ENCODE measurements around the gene MEX3D. TPM values are rescaled to one million over a fixed set of nuclear protein-coding genes. Genes with fewer than 3 reads are reported as not detected.

Gene MEX3D
- total RNA-seq = 55.4 and 66.9 TPM in 2 replicates

DNA sequence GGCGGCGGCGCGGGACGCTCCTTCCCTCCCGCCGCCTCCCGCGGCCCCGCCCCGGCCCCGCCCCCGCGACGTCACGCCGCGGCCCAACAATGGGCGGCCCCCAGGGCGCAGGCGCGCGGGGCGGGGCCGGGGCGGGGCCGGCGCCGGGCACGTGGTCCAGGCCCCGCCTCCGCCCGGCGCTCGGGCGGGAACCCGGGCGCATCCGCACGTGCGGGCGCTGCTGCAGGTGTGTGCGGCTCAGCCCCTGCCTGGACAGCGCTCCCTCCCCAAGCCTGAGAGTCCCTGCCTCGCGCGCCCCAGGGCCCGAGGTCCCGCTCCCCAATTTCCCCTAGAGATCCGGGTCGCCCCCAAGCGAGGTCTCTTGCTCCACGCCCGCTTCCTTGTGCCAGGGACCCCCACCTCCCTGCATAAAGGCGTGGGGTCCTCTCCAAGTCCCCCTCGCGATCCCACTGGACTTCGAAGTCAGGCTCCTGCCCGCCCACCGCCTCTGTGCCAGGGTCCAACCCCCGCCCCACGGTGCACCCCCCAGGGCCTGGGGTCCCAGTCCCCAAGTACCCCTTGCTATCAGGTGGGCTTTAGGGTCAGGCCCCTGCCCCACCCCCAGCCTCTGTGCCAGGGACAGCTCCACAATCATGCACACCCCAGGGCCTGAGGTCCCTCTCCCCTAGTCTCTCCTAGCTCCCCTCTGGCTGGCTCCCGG lies at the start of gene MEX3D:
Gene MEX3D, minus strand, starts transcription at position 6 of the 700 bp plus-strand sequence. CDS start 267 bp downstream, outside the sequence.

DNA sequence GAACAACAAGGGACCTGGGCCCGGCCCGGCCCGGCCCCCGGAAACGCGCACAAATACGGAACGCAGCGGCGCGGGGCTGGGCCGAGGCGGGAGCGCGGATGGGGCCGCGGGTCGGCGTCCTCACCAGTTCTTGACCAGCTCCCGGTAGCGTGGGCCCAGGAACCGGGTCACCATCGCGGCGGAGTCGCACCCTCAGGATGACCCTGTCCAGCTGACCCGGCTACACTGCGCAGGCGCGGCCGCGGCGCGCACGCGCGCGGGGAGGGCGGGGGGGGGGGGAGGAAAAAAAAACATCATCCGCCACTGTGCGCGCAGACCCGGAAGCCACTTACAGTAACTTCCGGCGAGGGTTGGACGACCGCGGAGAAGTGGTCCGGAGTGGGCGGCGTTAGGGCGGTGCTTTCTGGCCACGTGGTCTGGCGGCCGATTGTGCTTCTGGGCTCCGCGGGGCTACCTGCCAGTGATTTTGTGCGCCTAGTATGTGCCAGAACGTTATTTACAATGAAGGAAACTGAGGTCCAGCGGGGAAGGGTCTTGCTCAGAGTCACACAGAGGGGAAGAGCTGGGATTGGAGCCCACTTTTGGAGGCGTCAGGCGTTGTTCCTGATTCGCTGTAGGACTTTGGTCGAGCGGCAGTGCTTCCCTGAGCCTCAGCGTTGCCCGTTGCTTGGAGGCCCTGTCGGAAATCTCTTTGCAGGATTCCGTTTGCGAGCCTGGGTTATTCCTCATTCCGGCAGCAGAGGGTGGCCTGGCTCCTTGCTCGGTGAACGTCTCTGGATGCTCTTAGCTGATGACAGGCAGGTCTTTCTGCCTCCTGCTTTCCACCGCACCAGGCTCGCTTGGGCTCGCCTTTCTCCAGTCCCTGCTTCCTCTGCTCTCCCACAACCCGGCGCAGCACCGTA lies 37.4 kb upstream of the MEX3D start, which contains the start of gene UQCR11:
Gene UQCR11, minus strand, starts transcription at position 227 of the 902 bp plus-strand sequence. Its CDS starts 53 bp downstream, at position 174.

DNA sequence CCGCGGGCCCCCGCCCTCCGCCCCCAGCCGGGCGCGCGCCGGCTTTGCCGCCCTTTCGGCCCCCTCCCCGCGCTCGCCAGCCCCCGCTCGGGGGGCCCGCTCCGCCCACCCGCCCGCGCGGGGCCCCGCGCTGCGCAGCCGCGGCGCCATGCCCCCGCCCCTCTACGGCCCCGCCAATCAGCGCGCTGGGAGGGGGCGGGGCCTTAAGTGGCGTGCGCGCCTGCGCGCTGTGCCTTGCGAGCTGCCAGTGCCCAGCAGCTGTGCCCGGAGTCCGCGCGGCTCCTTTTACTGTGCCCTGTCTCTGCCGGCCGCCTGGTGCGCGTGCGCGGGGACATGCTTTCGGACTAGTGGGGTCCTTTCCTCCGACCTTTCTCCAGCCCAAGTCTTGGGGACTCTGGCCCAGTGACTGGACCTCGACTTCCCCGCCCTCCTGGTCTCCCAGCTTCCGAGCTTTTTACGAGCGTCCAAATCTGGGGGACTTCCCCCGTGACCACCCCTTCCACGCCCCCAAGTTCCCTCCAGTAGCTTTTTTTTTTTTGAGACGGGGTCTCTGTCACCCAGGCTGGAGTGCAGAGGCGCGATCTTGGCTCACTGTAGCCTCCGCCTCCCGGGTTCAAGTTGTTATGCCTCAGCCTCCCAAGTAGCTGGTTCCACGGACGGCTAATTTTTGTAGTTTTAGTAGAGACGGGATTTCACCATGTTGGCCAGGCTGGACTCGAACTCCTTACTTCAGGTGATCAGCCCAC lies 24.8 kb upstream of the MEX3D start, which contains the start of gene MBD3:
Gene MBD3, minus strand, starts transcription at position 111 of the 746 bp plus-strand sequence. CDS start 234 bp downstream, outside the sequence.

DNA sequence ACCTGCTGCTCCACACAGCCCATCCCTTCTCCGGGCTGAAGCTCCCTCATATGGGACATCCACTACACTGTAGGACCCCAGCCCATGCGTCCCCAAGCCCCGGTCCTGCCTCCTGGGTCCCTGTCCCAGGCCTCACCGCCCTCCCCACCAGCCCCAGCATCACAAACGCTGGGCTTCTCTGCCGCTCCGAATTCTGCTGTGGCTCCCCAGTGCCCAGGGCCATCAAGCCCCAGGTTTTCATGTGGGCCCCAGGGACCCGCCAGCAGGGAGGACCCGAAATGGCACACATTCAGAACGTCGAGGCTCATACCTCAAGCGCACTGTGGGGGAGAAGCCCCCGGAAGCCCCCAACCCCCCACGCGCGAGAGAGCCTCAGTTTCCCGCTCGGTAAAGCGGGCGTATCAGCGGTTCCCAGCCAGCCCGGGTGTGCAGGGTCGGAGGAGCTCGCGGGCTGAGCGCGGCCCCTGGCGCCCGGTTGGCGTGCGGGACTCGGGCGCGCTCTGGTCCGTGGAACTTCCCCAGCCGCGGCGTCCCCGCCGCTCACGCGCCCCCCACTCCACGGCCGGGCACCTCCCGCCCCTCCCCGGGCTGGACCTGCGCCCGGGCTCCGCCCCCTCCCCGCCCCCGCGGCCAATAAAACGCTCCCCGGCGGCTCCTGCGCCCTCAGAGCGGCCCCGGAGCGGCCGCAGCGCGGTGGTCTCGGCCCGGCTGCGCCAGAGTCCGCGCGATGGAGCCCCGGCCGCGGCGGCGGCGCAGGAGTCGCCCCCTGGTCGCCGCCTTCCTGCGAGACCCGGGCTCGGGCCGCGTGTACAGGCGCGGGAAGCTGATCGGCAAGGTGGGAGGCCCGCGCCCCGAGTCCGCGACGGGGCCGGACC lies 44.5 kb downstream of the MEX3D start, which contains the start of gene PLK5:
Gene PLK5, plus strand, starts transcription at position 666 of the 875 bp plus-strand sequence. CDS start 2,920 bp downstream, outside the sequence.

DNA sequence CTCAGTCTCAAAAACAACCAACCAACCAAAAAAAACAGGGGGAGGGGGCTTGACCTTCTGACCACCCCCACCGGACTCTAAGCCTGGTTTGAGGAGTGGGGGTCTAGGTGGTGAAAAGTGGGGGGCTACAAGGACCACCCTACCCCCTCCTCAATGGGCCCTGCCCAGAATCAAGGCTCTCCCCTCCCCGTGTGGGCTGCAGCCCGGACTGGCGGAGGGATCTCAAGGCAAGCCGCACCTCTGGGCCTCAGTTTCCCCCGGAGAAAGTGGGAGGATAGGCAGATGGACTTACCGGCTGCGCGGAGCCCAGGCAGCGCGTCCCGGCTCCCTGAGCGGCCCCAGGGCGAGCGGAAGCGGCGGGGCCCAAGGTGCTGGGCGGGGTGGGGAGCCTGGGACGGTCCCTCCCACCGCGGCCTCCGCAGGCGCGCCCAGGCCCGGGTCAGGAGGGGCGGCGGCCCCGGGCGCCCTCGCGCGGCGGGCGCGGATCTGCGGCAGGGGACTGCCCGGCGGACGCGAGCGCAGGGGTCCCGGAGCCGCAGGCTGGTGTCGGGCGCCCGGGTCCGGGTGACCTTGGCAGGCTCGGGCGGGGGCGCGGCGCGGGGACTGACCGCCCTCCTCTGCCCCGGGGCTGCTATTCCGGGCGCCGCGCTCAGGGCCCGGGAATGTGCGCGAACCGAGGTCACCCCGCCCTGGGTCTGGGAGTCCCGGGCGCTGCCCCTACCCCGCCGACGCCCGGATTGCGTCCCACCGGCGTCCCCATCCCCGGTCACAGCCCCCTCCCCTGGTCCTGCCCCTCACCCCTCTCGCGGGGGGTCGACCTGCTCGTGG lies 55.2 kb downstream of the MEX3D start, which contains the start of gene ADAMTSL5:
Gene ADAMTSL5, minus strand, starts transcription at position 349 of the 828 bp plus-strand sequence. CDS start 2,076 bp downstream, outside the sequence.

Other genes with a start within 250 kb of the MEX3D start
- 151 and 201 TPM in 2 replicates for gene NDUFS7, start 184.4 kb downstream of the MEX3D start, total RNA-seq
- gene GAMT, start 166.8 kb downstream of the MEX3D start, total RNA-seq = 28.4 and 31.1 TPM in 2 replicates
- gene DAZAP1, start 160.7 kb downstream of the MEX3D start, total RNA-seq = 62.3 and 89.2 TPM in 2 replicates
- 2,484 and 5,127 TPM in 2 replicates for gene RPS15, start 129.9 kb downstream of the MEX3D start, total RNA-seq
- gene APC2, start 118.2 kb downstream of the MEX3D start, total RNA-seq = 0.05 and 0.07 TPM in 2 replicates
- 33.7 and 51.3 TPM in 2 replicates for gene C19orf25, start 89.1 kb downstream of the MEX3D start, total RNA-seq
- 0.28 and 0.71 TPM in 2 replicates for gene PCSK4, start 78.0 kb downstream of the MEX3D start, total RNA-seq
- 8.3 and 10.4 TPM in 2 replicates for gene REEP6, start 77.1 kb downstream of the MEX3D start, total RNA-seq
- gene ADAMTSL5, start 55.3 kb downstream of the MEX3D start, total RNA-seq = 3.7 and 5.2 TPM in 2 replicates
- 0.05 TPM in 1 of 2 replicates, not detected in the other for gene PLK5, start 44.2 kb downstream of the MEX3D start, total RNA-seq
- gene MBD3, start 24.5 kb upstream of the MEX3D start, total RNA-seq = 115 and 122 TPM in 2 replicates
- 89.6 and 117 TPM in 2 replicates for gene UQCR11, start 37.1 kb upstream of the MEX3D start, total RNA-seq
- 156 and 180 TPM in 2 replicates for gene TCF3, start 84.3 kb upstream of the MEX3D start, total RNA-seq
- gene ONECUT3, start 185.2 kb upstream of the MEX3D start, total RNA-seq = 0.28 TPM in 2 replicates
- 0.28 and 1.4 TPM in 2 replicates for gene ATP8B3, start 244.0 kb upstream of the MEX3D start, total RNA-seq